Heart left ventricle (tissue), 16 donors: ENCODE data around the gene DPH2. TPM values are rescaled to one million over a fixed set of nuclear protein-coding genes. Genes with fewer than 3 reads are reported as not detected.

Experiments
- ATAC-seq, 4 donors: fragments of 200-7000 bp; cut with Tn5 transposase; one replicate each; pipeline ENCODE4 v1.9.1; 2020 to 2022; ENCODE audit warnings: moderate library complexity in 4 of 4, mild to moderate bottlenecking in 3 of 4, moderate number of reproducible peaks in 1 of 4
- DNase-seq, 5 donors: peaks; one replicate each; pipeline ENCODE4 v3.0.0-alpha.2; 2020
- H3K27ac ChIP-seq, 12 donors: fragments of 200-600 bp; sonication (generic) in 4 of 12; one replicate each; pipeline versions ENCODE4 v1.5.0 to v1.8.0; 2016 to 2022; ENCODE audit warnings: mild to moderate bottlenecking in 2 of 12
- H3K27me3 ChIP-seq, 9 donors: fragments of 200-600 bp; sonication (generic) in 2 of 9; one replicate each; pipeline versions ENCODE4 v1.5.1 to v1.8.0; 2016 to 2022; ENCODE audit warnings: mild to moderate bottlenecking in 3 of 9
- H3K36me3 ChIP-seq, 9 donors: fragments of 200-600 bp; sonication (generic) in 2 of 9; one replicate each; pipeline versions ENCODE4 v1.5.0 to v1.8.0; 2018 to 2022; ENCODE audit warnings: mild to moderate bottlenecking in 2 of 9
- H3K4me1 ChIP-seq, 12 donors: fragments of 200-600 bp; sonication (generic) in 4 of 12; one replicate each; pipeline versions ENCODE4 v1.5.0 to v1.8.0; 2016 to 2022; ENCODE audit warnings: mild to moderate bottlenecking in 3 of 12
- H3K4me3 ChIP-seq, 12 donors: fragments of 200-600 bp; sonication (generic) in 4 of 12; one replicate each; pipeline versions ENCODE4 v1.5.0 to v1.8.0; 2017 to 2022; ENCODE audit warnings: mild to moderate bottlenecking in 9 of 12, moderate library complexity in 4 of 12
- H3K9me3 ChIP-seq, 12 donors: fragments of 200-600 bp; sonication (generic) in 4 of 12; one replicate each; pipeline versions ENCODE4 v1.5.0 to v1.8.0; 2016 to 2022; ENCODE audit warnings: mild to moderate bottlenecking in 1 of 12
- CTCF ChIP-seq, 12 donors: fragments of 200-600 bp; sonication (generic) in 4 of 12; IDR thresholded peaks; one replicate each; pipeline versions ENCODE4 v1.5.0 to v1.8.0; 2018 to 2022; ENCODE audit warnings: antibody characterized with exemption in 12 of 12, mild to moderate bottlenecking in 5 of 12
- POLR2A ChIP-seq, 2 donors: fragments of 450-650 bp; IDR thresholded peaks; one replicate each; pipeline ENCODE4 v1.6.1; 2017; ENCODE audit warnings: antibody characterized with exemption in 2 of 2, mild to moderate bottlenecking in 2 of 2, moderate library complexity in 2 of 2
- WGBS, 4 donors: extraction: QIAGEN DNeasy Blood & Tissue Kit in 2 of 4; methylation state at CpG; one replicate each; pipeline versions ENCODE4 v1.1.5 to v1.1.7; 2013 to 2018; 5-methylcytosine and 5-hydroxymethylcytosine counted together
- intact Hi-C, 10 donors: fragments of 100-400 bp; cut with DNase I; formaldehyde crosslinking; loops; one replicate each; pipeline versions ENCODE4 v1.11.1 to v1.14.2; 2022
- polyA plus RNA-seq, 2 donors: library from polyadenylated mRNA; stranded (reverse); fragments of 200-250 nt; gene quantifications; one replicate each; pipeline ENCODE4 v1.2.3, GENCODE V29; 2013
- total RNA-seq, 9 donors: library from RNA; depleted of rRNA in 2 of 9; stranded (reverse); fragments of >200 nt in 2 of 9; fragmentation: NEBNext Ultra II Directional in 3 of 9; extraction: Animal tissue kit (Norgen Biotek cat#: 25700) in 3 of 9; gene quantifications; one replicate each; pipeline versions ENCODE4 v1.1.0 to v1.2.4, GENCODE V29; 2016 to 2023
- donor health status: ischemic (EF 13 %, LVEDD 7.1; RV severe dilation, severe dysfunction).
- donor health status: healthy with polysubstance abuse.
- donor health status: DM: no; HTN: yes; CAD: no.
- donor health status: DM: no; HTN: no; CAD: no.
- donor health status: ischemic (EF 25% LVEDD 6.9; RV normal size, moderate dysfunction).
- donor health status: ischemic (EF 25% LVEDD 5.7; RV mildly dilated, moderate dysfunction).
- donor health status: healthy.
- donor health status: DM: yes; HTN: yes; CAD: no.
- donor health status: ischemic (EF 35%, LVEDD 5.7; RV mildly dilated, moderate dysfunction).
- donor health status: nonischemic (EF 11% LVEDD 7.7; RV severe dilation, severe dysfunction).
- donor health status: DM: yes; HTN: yes; CAD: no.
- donor health status: PGD.
- donor health status: ischemic (EF 29% LVEDD 5.4; RV normal size, mild dysfunction).
- donor health status: nonischemic (EF 23%, LVEDD 6.1; RV moderate dilation, normal function).

The DPH2 gene
- total and polyA plus RNA-seq, 11 donors: 8.0 to 65.6 (median 14.7) TPM

- H3K4me3 ChIP-seq: no peak overlapping the region
- H3K36me3 ChIP-seq: peaks cover 0 to 6% (median 0%) of the 10 kb centered on the region in 9 donors
- H3K4me1 ChIP-seq: peaks cover 3 to 32% (median 19%) of the 10 kb centered on the region in 12 donors
- H3K9me3 ChIP-seq: no peaks in the 10 kb centered on the region
- 46 to 63% (median 48%) methylated on average over 4 to 5 of the region's 5 CpGs for WGBS, 4 donors
- no peak overlapping the region for H3K27ac ChIP-seq
- DNase-seq (no peak), ATAC-seq (peak in 1 of 4 donors; percentile 53)
- peaks cover 3 to 23% (median 9%) of the 10 kb centered on the region in 9 donors for H3K27me3 ChIP-seq
- intact Hi-C loops: loop anchor here in 9 of 10 donors (1.0 to 10.0 kb wide), 7 partner anchors 98 to 410 kb away; partner anchors contain the start of gene PTPRF (in 1 of the 9)
- TF ChIP-seq POLR2A (IDR thresholded peaks at IDR 0.05): no peak
- peak in 1 of 12 donors; percentile 3 for TF ChIP-seq CTCF (IDR thresholded peaks at IDR 0.05)
Observed at GRCh38 chr1:43934986-43935324, 34.9 kb upstream of the DPH2 start.

DNA sequence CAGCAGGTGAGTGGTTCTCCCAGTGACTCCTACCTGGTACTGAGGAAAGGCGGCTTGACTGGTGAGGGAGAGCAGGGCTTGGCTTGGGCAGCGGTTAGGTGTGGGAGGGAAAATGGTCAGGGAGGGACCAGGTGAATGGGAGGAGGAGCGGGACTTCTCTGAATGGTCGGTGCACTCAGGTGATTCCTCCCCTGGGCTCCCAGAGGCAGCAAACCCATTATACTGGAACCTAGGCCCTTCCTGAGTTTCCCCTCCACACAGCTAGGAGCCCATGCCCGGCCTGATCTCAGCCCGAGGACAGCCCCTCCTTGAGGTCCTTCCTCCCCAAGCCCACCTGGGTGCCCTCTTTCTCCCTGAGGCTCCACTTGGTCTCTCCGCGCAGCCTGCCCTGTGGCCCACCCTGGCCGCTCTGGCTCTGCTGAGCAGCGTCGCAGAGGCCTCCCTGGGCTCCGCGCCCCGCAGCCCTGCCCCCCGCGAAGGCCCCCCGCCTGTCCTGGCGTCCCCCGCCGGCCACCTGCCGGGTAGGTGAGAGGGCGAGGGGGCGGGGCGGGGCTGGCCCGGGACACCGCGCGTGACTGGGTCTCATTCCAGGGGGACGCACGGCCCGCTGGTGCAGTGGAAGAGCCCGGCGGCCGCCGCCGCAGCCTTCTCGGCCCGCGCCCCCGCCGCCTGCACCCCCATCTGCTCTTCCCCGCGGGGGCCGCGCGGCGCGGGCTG is 33.9 kb upstream of the DPH2 start:
- Histone ChIP-seq H3K27me3 (peaks cover 3 to 23% (median 9%) of the 10 kb centered on the region in 9 donors), H3K9me3 (no peaks in the 10 kb centered on the region), H3K27ac (peak overlapping the region in 1 of 12 donors; percentile 11), H3K4me1 (peaks cover 3 to 32% (median 19%) of the 10 kb centered on the region in 12 donors), H3K36me3 (no peaks in the 10 kb centered on the region), H3K4me3 (peak overlapping the region in 10 of 12 donors; percentile 29 to 57 (median 50))
- DNase-seq (no peak), ATAC-seq (no peak)
- intact Hi-C loops: loop anchor here in 7 of 10 donors (1.0 to 10.0 kb wide), 6 partner anchors 109 to 411 kb away; partner anchors contain the start of gene PTPRF (in 1 of the 7)
- TF ChIP-seq CTCF (IDR thresholded peaks at IDR 0.05) (no peak), POLR2A (IDR thresholded peaks at IDR 0.05) (no peak)
- 10 to 23% (median 16%) methylated on average over 20 to 48 of the region's 48 CpGs for WGBS, 4 donors

DNA sequence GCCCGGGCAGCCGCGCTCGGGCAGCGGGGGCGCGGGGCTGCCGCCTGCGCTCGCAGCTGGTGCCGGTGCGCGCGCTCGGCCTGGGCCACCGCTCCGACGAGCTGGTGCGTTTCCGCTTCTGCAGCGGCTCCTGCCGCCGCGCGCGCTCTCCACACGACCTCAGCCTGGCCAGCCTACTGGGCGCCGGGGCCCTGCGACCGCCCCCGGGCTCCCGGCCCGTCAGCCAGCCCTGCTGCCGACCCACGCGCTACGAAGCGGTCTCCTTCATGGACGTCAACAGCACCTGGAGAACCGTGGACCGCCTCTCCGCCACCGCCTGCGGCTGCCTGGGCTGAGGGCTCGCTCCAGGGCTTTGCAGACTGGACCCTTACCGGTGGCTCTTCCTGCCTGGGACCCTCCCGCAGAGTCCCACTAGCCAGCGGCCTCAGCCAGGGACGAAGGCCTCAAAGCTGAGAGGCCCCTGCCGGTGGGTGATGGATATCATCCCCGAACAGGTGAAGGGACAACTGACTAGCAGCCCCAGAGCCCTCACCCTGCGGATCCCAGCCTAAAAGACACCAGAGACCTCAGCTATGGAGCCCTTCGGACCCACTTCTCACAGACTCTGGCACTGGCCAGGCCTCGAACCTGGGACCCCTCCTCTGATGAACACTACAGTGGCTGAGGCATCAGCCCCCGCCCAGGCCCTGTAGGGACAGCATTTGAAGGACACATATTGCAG is 33.2 kb upstream of the DPH2 start:
- DNase-seq (peak in 2 of 5 donors; percentile 53 to 54), ATAC-seq (peak in 2 of 4 donors; percentile 37 to 41)
- peaks cover 3 to 23% (median 9%) of the 10 kb centered on the region in 9 donors for H3K27me3 ChIP-seq
- H3K4me3 ChIP-seq: peak overlapping the region in 11 of 12 donors; percentile 18 to 57 (median 50)
- H3K27ac ChIP-seq: no peak overlapping the region
- peak in 2 of 12 donors; percentile 5 to 6 for TF ChIP-seq CTCF (IDR thresholded peaks at IDR 0.05)
- TF ChIP-seq POLR2A (IDR thresholded peaks at IDR 0.05): no peak
- H3K36me3 ChIP-seq: no peaks in the 10 kb centered on the region
- H3K9me3 ChIP-seq: no peaks in the 10 kb centered on the region
- 11 to 55% (median 29%) methylated on average over 10 to 56 of the region's 56 CpGs for WGBS, 4 donors
- intact Hi-C loops: loop anchor here in 4 of 10 donors (5.0 to 10.0 kb wide), 3 partner anchors 108 to 412 kb away; partner anchors contain the start of gene PTPRF (in 1 of the 4)
- peaks cover 3 to 32% (median 19%) of the 10 kb centered on the region in 12 donors for H3K4me1 ChIP-seq
